ENCODE data around the gene STK24.
"Not testable (repeated sequence)": the region's sequence is repeated elsewhere in the genome, so short reads cannot be mapped to it uniquely, and the experiment has no call there.

The STK24 gene

GRCh38 chr13:98576963-98577835 lies at the start of gene STK24:
STK24 (minus strand) TSS chr13:98577107; CDS start chr13:98576786, 321 bp downstream.
- DNase-seq, result peak; percentile 61

GRCh38 chr13:98626298-98626935 lies 49.5 kb upstream of the STK24 start:
- DNase-seq, result peak; percentile 18

- DNase-seq, result not testable (repeated sequence)
These were observed 47.7 kb upstream of the STK24 start for GRCh38 chr13:98624589-98624988.

GRCh38 chr13:98622931-98623331 lies 46.0 kb upstream of the STK24 start:
- DNase-seq, result no peak

GRCh38 chr13:98619556-98619955 lies 42.6 kb upstream of the STK24 start:
- DNase-seq, result peak; percentile 24

GRCh38 chr13:98615595-98615994 lies 38.7 kb upstream of the STK24 start:
- DNase-seq, result not testable (repeated sequence)

GRCh38 chr13:98613591-98613990 lies 36.7 kb upstream of the STK24 start:
- no peak for DNase-seq

- DNase-seq, result no peak
These were observed 32.8 kb upstream of the STK24 start for GRCh38 chr13:98609756-98610155.

- no peak for DNase-seq
These were observed 29.4 kb upstream of the STK24 start for GRCh38 chr13:98606296-98606695.

- no peak for DNase-seq
These were observed 22.8 kb upstream of the STK24 start for GRCh38 chr13:98599502-98600328.

GRCh38 chr13:98598043-98598442 lies 21.1 kb upstream of the STK24 start:
- DNase-seq, result no peak

- DNase-seq, result no peak
These were observed 18.2 kb upstream of the STK24 start for GRCh38 chr13:98595134-98595533.

GRCh38 chr13:98592362-98592732 lies 15.4 kb upstream of the STK24 start:
- DNase-seq, result no peak

- no peak for DNase-seq
These were observed 14.9 kb upstream of the STK24 start for GRCh38 chr13:98591721-98592361.

GRCh38 chr13:98590471-98590870 lies 13.6 kb upstream of the STK24 start:
- DNase-seq, result not testable (repeated sequence)

- not testable (repeated sequence) for DNase-seq
These were observed 12.6 kb upstream of the STK24 start for GRCh38 chr13:98589516-98589915.

- no peak for DNase-seq
These were observed 9.8 kb upstream of the STK24 start for GRCh38 chr13:98586400-98587345.

- no peak for DNase-seq
These were observed 9.0 kb upstream of the STK24 start for GRCh38 chr13:98585946-98586345.

GRCh38 chr13:98585398-98585754 lies 8.5 kb upstream of the STK24 start:
- no peak for DNase-seq

- DNase-seq, result no peak
These were observed 7.9 kb upstream of the STK24 start for GRCh38 chr13:98584668-98585397.

GRCh38 chr13:98582947-98583346 lies 6.0 kb upstream of the STK24 start:
- no peak for DNase-seq
